NCI-H524 treated with DMSO at 0.1 percent for 48 hours (cell line): Measurements from ENCODE around the gene PCBP2.
"Not testable (repeated sequence)": the region's sequence is repeated elsewhere in the genome, so short reads cannot be mapped to it uniquely, and the experiment has no call there.

Experiments
- DNase-seq: peaks from one replicate; lab custom pipeline; 2025; lab: John Stamatoyannopoulos, UW

PCBP2 gene

DNA sequence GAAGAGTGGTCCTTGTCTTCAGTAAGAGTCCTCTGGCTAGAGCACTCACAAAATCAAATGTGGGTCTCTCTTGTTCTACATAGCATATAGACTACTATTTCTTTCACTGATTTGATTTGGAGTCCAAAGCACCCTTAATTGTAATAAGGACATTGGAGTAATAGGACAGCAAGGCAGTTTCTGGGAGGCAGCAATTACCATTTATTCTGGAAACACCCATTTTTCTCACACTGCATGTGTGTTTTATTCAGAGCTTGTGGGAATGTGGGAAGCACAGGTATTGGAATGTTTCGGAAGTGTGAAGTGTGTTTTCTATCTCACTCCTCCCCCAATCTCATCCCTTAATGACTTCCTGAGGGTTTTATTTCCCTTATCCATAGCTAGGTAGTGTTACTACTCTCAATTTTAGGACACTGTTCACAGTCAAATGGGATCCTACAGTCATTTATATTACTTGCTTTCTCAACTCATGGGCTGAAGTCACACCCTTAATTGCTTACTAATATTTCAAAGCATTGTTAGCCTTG lies 20.2 kb downstream of the PCBP2 start:
- no peak for DNase-seq

- no peak for DNase-seq
Observed at GRCh38 chr12:53474077-53474476, 22.2 kb downstream of the PCBP2 start.

DNA sequence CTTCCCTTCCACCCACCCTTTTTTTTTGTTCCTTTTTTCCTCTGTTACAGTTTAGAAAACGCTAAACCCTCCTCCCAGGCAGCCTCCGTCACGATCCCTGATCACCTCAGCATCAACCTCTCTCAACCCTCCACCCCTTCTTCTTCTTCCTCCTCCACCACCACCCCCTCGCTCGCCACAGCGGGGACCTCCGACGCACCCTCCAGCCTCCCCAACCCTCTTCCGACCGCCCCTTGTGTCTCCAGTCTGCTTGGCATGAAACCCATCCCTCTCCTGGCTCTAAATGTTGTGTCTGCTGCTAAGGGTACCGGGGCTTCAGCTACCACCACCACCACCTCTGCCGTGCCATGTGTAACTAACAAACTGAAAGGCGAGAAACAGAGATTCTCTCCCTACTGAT lies 22.9 kb downstream of the PCBP2 start:
- DNase-seq, result no peak

GRCh38 chr12:53476769-53477209 lies 24.9 kb downstream of the PCBP2 start:
- peak; percentile 28 for DNase-seq

GRCh38 chr12:53478865-53479264 lies 27.0 kb downstream of the PCBP2 start:
- no peak for DNase-seq

GRCh38 chr12:53479331-53479730 lies 27.4 kb downstream of the PCBP2 start:
- no peak for DNase-seq

DNA sequence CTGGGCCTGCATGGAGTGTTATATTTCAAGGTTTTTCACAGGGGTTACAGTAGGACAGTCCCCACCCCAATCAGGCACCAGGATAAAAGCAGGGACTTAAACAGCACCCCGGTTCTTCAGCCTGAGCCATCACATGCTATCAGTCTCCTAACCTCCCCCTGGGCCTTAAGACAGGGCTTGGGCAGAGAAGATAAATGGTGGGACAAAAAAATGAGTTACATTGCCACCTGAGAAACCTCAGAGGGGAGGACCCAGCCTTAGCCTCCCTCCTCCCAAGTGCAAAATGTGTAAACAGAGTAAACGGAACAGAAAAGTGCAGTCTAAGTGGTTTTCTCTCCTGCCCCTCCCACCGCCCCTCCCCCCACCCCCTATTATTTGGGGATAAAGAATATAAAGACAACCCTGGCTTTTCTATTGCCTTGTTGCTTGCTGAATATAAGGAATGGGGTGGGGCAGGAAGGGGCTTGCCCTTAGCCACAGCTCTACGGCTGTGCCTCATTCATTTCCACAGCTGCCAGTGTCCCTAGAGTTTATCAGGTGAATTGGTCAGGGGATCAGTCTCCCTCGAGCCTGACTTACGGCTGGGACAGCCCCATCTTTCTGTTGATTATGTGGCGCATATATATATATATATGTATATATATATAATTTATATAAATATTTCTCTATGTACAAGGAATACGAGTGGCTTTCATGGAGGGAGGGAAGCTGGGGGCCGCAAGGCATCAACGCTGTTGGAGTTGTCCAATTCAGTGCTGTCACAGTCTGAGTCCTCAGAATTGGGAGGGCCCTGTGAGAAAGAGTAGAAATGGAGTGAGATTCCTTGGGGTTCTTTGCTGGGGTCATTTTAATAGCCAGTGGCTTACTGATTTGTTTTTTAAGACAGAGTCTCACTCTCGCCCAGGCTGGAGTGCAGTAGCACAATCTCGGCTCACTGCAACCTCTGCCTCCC lies 28.9 kb downstream of the PCBP2 start:
- no peak for DNase-seq

GRCh38 chr12:53481458-53481857 lies 29.6 kb downstream of the PCBP2 start:
- not testable (repeated sequence) for DNase-seq

DNA sequence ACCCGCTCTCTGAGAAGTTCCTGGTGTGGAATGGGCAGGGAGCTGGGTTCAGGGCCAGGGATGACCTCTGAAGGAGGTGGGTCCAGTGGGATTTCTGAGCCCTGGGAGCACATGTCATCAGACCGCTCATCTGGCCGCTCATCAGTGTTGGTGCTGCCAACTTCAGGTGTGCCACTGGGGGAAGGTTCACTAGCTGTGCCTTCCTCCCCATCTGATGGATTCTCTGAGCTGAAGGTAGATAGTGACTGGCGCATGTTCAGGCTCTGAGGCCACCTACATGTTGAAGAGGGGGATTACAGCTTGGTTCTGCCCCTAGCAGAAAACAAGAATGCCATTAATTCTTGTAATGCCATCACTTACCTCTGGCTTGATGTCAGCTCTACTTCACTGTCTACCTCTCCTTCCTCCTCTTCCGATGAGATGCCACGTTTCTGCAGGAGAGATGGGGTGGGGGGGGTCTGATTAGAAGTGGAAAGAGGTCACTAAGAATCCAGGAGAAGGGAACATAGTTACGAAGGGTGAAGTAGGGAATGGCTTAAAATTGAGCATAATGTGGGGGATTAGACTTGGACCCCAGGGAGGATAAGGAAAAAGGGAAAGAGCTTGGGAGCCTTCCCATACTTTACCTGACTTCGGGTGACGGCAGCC lies 30.2 kb downstream of the PCBP2 start:
- DNase-seq, result no peak

DNA sequence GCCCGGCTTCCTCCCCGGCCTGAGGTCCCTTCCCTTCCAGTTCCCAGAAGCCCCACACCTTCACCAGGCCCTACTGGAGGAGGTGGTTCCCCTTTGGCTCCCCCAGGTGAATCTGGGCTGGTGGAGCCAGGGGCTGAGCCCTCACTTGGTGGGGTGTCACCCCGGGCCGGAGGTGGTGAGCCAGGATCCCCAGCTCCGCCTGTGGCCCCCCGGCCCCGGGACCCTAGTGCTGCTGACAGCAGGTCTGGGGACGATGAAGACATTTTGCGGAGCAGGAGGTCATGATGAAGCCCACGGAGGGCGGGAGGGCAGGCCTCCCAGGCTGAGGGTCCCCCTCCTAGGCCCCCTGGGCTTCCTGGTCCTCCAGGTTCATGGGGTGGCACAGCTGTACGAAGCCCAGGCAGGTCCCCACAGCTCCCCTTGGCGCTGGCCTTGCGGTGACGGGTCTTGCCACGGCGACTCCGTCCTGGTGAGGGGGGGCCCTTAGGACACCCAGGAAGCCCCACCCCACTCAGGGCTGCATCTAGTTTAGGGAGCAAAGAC lies 30.8 kb downstream of the PCBP2 start:
- DNase-seq, result no peak

GRCh38 chr12:53483225-53483978 lies 31.5 kb downstream of the PCBP2 start:
- no peak for DNase-seq

DNA sequence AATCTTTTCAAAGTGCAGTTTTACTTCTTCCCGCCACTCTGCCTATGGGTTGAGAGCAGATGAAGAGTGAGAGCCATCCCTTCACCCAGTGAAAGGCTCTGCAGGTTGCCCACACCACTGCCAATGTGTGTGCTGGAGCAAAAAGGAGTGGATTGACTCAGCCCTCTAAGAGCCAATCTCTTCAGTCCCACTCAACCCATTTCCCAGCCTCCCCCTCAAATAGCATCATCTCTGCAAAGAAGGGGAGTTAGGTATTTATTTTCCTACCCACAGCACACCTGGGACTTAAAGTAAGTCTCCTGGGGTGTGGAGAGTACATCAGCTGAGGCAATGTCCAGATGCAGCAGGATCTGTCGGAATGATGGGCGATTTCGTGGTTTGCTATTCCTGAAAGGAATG lies 32.1 kb downstream of the PCBP2 start:
- no peak for DNase-seq

GRCh38 chr12:53484686-53485575 lies 33.0 kb downstream of the PCBP2 start:
- no peak for DNase-seq

DNA sequence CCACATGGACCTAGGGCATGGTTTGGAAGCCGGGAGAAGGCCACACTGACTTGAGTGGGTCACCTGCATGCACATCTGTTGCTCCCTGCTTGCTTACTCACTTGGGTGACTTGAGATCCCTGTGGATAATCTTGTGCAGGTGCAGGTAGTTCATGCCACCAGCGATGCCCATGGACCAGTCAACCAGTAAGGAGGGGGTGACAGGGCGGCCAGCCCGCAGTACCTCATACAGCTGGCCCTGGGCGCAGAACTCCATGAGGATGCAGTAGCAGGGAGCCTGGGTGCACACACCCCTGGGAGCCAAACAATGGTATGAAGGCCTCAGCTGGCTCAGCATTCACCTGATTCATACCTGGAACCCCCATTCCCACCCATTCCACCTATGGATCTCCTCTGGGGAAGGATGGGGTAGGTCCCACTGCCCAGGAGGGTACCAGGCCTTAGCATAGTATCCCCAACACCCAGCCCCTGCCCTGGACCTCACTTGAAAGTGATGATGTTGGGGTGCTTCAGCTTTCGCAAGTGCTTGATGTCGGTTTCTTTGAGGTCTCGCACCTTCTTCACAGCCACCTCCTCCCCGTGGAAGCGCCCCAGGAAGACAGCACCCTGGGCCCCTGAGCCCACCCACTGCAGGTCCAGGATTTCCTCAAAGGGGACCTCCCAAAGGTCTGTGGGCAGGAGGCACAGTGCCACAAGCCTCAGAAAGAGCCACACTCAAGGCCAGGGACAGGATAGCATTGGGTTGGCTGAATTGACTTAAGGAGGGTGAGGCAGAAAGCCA lies 34.2 kb downstream of the PCBP2 start:
- DNase-seq, result no peak

- DNase-seq, result no peak
Observed at GRCh38 chr12:53486736-53487487, 35.0 kb downstream of the PCBP2 start.

DNA sequence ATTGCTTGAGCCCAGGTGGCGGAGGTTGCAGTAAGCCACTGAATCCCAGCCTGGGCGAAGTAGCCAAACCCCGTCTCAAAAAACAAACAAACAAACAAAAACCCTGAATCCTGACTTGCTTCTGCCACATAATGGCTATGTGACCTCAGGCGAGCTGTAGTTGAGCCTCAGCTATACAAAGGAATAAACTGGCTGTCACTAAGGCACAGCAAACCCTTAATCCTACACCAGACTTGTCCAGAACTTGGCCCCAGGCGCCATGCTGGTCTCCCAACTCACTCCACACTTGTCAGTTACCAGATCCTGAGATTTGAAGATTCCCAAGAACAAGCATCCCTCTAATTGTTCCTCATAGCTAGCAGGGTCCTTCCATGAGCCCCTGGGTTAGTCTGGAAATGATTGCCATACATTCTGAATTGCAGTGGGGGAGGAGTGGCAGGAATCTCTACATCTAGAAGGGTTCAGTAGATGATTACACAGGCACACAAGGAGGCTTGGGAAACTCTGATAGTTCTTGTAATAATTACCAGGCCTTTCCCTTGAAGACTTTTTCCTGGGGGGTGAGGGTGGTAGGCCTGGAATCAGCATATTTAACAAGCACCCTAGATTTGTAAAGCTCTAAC lies 37.5 kb downstream of the PCBP2 start:
- DNase-seq, result no peak

GRCh38 chr12:53492188-53492587 lies 40.3 kb downstream of the PCBP2 start:
- no peak for DNase-seq

GRCh38 chr12:53492830-53493609 lies 41.1 kb downstream of the PCBP2 start:
- DNase-seq, result peak; percentile 69
